KMS-11 (cell line): ENCODE results near the gene TCF12.

Experiments
- H2AFZ ChIP-seq: fragments of 200-600 bp; sonication (generic); 2 replicates; pipeline ENCODE4 v1.6.1; 2016; ENCODE audit warnings: antibody characterized with exemption, mixed run types, low read depth
- H3K27ac ChIP-seq: fragments of 200-600 bp; sonication (generic); 2 replicates; pipeline ENCODE4 v1.6.1; 2016; ENCODE audit warnings: mild to moderate bottlenecking, mixed run types
- H3K27me3 ChIP-seq: fragments of 200-600 bp; sonication (generic); 2 replicates; pipeline ENCODE4 v1.6.1; 2017; ENCODE audit warnings: mild to moderate bottlenecking, low read depth, mixed run types, moderate library complexity; ENCODE audit not compliant: insufficient read depth
- H3K36me3 ChIP-seq: fragments of 200-600 bp; sonication (generic); 2 replicates; pipeline ENCODE4 v1.6.1; 2017; ENCODE audit warnings: mild to moderate bottlenecking, mixed run types; ENCODE audit not compliant: insufficient read depth
- H3K4me1 ChIP-seq: fragments of 200-600 bp; sonication (generic); 2 replicates; pipeline ENCODE4 v1.6.1; 2016; ENCODE audit warnings: mild to moderate bottlenecking, low read depth, mixed run types; ENCODE audit not compliant: poor library complexity, severe bottlenecking
- H3K4me2 ChIP-seq: fragments of 200-600 bp; sonication (generic); 2 replicates; pipeline ENCODE4 v1.7.0; 2016; ENCODE audit warnings: mild to moderate bottlenecking, mixed run types
- H3K4me3 ChIP-seq: fragments of 200-600 bp; sonication (generic); IDR thresholded peaks from 2 replicates; pipeline ENCODE4 v1.6.1; 2017; ENCODE audit warnings: low read depth, low read length, mixed read lengths; ENCODE audit not compliant: insufficient read depth
- H3K79me2 ChIP-seq: fragments of 200-600 bp; sonication (generic); 2 replicates; pipeline ENCODE4 v1.6.1; 2016; ENCODE audit warnings: low read depth, mixed run types; ENCODE audit not compliant: insufficient read depth
- H3K9ac ChIP-seq: fragments of 200-600 bp; sonication (generic); 2 replicates; pipeline ENCODE4 v1.6.1; 2016; ENCODE audit warnings: mild to moderate bottlenecking, mixed run types
- H4K20me1 ChIP-seq: fragments of 200-600 bp; sonication (generic); 2 replicates; pipeline ENCODE4 v1.6.1; 2016; ENCODE audit warnings: mild to moderate bottlenecking, mixed run types; ENCODE audit not compliant: insufficient read depth
- CTCF ChIP-seq: fragments of 200-600 bp; sonication (generic); conservative IDR thresholded peaks from 2 replicates; pipeline ENCODE4 v1.6.1; 2017; ENCODE audit warnings: low read depth, mild to moderate bottlenecking, antibody characterized with exemption, low read length, moderate library complexity, mixed read lengths

TCF12 gene

DNA sequence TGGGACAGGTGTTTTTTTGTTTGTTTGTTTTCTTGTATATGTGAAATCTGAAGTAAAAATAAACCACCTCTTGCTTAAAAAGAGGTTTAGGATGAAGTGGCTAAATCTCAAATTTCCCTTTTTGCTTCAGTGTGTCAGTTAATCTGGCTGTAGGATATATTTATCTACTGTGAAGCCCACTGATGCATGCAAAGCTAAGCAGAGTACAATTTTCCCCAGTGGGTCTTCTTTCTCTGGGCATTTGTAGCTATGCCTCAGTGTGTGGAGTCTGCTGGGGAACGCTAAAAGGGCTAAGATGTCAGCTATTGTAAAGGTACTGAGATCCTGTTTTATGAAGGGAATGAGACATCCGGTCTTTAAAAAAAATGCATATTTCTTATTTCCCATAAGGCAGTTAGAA is 190.6 kb downstream of the TCF12 start:
- Histone ChIP-seq H2AFZ (no peak overlapping the region), H3K27ac (no peak overlapping the region), H3K4me1 (peaks cover 7% of the 10 kb centered on the region), H3K9ac (no peak overlapping the region), H3K4me3 (no peak overlapping the region), H4K20me1 (no peaks in the 10 kb centered on the region), H3K79me2 (no peaks in the 10 kb centered on the region), H3K4me2 (no peak overlapping the region), H3K27me3 (no peaks in the 10 kb centered on the region), H3K36me3 (no peaks in the 10 kb centered on the region)
- TF ChIP-seq CTCF, result no peak

- H3K4me2 ChIP-seq, result no peak overlapping the region
- peaks cover 10% of the 10 kb centered on the region for H3K4me1 ChIP-seq
- H2AFZ ChIP-seq, result no peak overlapping the region
- no peak overlapping the region for H3K27ac ChIP-seq
- H4K20me1 ChIP-seq, result no peaks in the 10 kb centered on the region
- no peaks in the 10 kb centered on the region for H3K79me2 ChIP-seq
- H3K4me3 ChIP-seq, result no peak overlapping the region
- H3K9ac ChIP-seq, result no peak overlapping the region
- no peak for TF ChIP-seq CTCF
- H3K27me3 ChIP-seq, result no peaks in the 10 kb centered on the region
- H3K36me3 ChIP-seq, result no peaks in the 10 kb centered on the region
Measured at GRCh38 chr15:57111002-57111401, 192.6 kb downstream of the TCF12 start.

DNA sequence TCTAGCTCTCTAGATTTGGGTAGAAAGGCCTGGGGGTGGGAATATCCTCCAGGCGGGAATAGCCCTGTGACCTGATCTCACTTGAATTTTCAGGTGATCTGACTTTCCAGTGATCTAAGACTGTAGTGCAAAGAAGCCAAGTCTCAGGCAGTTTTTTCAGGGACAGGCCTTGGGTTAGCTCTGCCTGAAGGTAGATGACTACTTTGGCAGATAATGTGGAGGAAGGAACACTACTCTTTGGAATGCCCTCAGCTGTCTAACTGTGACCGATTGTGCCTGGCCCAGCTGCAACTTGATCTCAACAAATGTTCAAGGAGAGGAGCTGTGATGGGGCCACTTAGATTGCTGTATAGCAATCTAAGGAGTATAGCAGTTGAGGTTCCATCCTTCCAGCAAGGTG is 193.7 kb downstream of the TCF12 start:
- Histone ChIP-seq H3K4me2 (no peak overlapping the region), H3K36me3 (no peaks in the 10 kb centered on the region), H3K27ac (no peak overlapping the region), H3K27me3 (no peaks in the 10 kb centered on the region), H4K20me1 (no peaks in the 10 kb centered on the region), H3K79me2 (no peaks in the 10 kb centered on the region), H3K4me1 (peaks cover 22% of the 10 kb centered on the region), H2AFZ (no peak overlapping the region), H3K9ac (no peak overlapping the region), H3K4me3 (no peak overlapping the region)
- TF ChIP-seq CTCF, result no peak

- Histone ChIP-seq H3K4me1 (peaks cover 41% of the 10 kb centered on the region), H3K4me2 (no peak overlapping the region), H3K27ac (no peak overlapping the region), H2AFZ (no peak overlapping the region), H4K20me1 (no peaks in the 10 kb centered on the region), H3K9ac (no peak overlapping the region), H3K36me3 (no peaks in the 10 kb centered on the region), H3K27me3 (no peaks in the 10 kb centered on the region), H3K79me2 (no peaks in the 10 kb centered on the region), H3K4me3 (no peak overlapping the region)
- no peak for TF ChIP-seq CTCF
Measured at GRCh38 chr15:57114070-57114469, 195.6 kb downstream of the TCF12 start.
